HG02798 (cell line): ENCODE results near the gene ANO1.

Experiments
- ATAC-seq: cut with Tn5 transposase; IDR thresholded peaks from one replicate; pipeline ENCODE4 v1.9.1; 2021; ENCODE audit warnings: mild to moderate bottlenecking; ENCODE audit not compliant: unreplicated experiment, poor library complexity

Gene ANO1

DNA sequence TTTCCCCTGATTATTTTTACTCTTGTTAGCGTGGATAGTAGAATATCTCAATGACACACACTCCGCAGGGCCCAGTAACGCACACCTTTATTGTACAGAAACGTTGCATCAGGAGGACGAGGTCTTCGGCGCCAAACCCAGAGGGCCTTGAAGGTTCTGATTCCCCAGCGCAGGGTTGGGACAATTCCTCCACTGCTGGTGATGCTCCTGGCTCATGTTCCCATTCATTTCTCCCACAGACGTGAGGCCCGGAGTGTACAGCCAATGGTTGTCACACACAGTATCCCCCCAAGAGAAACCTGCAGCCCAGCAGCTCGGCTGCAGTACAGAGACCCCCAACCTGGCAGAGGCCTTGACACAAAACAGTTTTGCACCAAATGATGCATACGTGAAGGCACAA lies 6.1 kb upstream of the ANO1 start:
- no peak for ATAC-seq

- no peak for ATAC-seq
Measured at GRCh38 chr11:70072461-70072860, 5.7 kb upstream of the ANO1 start.

GRCh38 chr11:70072861-70073755 lies 5.0 kb upstream of the ANO1 start:
- no peak for ATAC-seq

DNA sequence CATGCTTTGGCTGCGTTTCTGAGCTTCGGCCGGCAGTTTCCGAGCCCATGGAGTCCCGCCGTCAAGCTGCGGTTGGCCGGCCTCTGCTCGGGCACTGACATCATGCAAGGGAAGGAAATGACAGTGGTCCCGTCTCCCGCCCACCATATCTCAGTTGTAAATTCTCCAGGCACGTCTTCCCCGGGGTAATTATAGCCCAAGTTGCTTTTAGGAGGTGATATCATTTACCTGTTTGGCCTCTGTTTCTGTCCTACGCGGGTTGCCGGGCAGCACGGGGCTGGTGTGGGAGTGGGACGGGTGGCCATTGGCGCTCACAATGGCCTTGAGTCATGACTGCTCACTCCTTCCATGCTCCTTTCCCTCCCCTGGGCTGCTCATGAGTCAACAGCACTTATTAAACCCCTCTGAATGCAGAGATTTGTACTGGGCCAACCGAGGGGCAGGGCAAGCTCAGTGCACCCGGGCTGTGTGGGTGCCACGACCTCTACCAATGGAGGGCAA lies 4.2 kb upstream of the ANO1 start:
- ATAC-seq: no peak

- ATAC-seq: no peak
Measured at GRCh38 chr11:70074746-70075145, 3.4 kb upstream of the ANO1 start.

DNA sequence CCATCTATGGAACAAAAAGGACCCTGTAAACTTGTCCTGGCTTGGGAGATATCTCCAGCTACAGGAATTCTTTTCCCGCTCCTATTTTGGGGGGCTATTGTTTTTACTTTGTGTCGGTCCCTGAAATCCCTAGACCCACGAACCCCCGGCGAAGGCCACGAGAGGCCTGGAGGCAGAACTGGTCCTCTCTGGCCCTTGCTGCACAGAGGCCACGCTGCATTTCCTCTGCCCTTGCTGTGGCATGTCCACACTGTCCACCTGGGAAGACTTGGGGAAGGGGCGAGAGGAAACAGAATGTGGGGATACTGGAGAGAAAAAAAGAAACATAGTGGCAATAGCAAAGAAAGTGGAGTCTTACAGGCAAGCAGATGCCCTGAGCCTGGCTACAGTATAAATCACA lies 2.3 kb upstream of the ANO1 start:
- no peak for ATAC-seq

- no peak for ATAC-seq
Measured at GRCh38 chr11:70076461-70076931, 1.6 kb upstream of the ANO1 start.

- ATAC-seq: no peak
Measured at GRCh38 chr11:70077411-70078094, 564 bp upstream of the ANO1 start.

- no peak for ATAC-seq
Measured at GRCh38 chr11:70078781-70079616, 882 bp downstream of the ANO1 start.

GRCh38 chr11:70079691-70080090 lies 1.6 kb downstream of the ANO1 start:
- ATAC-seq: no peak

- ATAC-seq: no peak
Measured at GRCh38 chr11:70080763-70081162, 2.6 kb downstream of the ANO1 start.

- ATAC-seq: no peak
Measured at GRCh38 chr11:70082829-70083228, 4.7 kb downstream of the ANO1 start.

- no peak for ATAC-seq
Measured at GRCh38 chr11:70084046-70084984, 6.2 kb downstream of the ANO1 start.

DNA sequence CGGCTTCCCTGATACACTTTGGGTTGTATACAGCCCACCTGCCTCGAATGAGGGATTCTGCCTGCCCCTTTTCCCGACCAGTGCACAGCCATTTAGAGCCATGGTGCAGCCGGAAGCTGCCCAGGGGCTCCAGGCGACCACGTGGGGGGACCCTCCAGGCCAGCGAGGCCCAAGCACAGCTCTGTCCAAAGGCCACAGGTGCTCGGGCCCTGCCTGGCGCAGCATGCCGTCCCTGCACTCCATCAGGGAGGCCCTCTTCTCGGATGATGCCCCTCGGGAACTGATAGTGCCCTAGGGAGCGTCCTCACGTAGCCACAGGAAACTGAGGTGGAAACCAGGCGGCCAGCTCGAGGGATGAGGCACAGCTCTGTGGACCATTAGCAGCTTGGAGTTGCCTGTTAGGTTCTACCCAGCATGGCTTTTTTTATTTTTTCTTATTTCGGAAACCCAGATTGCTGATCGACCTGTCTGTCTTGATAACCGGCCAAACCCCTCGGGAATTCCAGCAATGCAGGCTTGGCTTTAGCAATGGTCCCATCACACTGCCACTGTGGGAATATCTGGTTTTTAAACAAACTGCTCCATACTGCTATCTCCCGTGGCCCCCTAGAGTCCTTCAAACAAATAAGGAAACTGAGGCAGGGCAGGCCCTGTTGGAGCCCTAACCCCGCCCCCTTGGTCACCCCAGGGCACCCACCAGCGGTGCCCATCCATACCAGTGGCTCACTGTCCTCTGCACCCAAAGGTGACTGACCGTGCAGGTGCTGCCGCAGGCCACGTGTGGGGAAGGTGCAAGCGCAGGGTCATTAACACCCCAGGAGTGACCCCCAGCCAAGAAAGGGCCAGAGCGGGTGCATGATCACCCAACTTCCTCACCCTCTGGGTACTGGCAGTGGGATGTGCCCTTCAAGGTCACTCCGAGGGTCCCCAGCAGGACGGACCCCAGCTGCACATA lies 8.0 kb downstream of the ANO1 start:
- no peak for ATAC-seq

GRCh38 chr11:70087446-70088167 lies 9.5 kb downstream of the ANO1 start:
- no peak for ATAC-seq

- no peak for ATAC-seq
Measured at GRCh38 chr11:70088735-70089250, 10.7 kb downstream of the ANO1 start.

DNA sequence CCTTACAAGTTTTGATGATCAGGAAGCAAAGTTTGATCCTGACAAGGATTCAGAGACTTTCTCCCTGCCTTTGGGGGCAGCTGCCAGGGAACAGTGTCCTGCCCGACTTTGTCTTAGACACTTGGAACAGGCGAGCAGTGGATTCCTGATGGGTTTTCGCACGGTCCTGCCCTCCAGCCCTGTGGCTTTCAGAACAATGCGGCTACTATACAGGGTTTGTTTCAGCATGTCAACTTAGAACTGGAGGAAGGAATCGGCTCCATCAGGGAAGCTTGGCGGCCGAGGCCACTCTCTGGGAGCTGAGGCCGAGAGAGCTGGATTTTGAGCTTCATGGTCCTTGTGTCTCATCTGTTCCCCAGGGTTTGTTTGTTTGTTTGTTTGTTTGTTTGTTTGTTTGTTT lies 11.5 kb downstream of the ANO1 start:
- ATAC-seq: no peak
